Suprapubic skin (tissue), 4 donors: Measurements from ENCODE around the gene CDKN2B-AS1. TPM values are rescaled to one million over a fixed set of nuclear protein-coding genes. Genes with fewer than 3 reads are reported as not detected.

Experiments used
- DNase-seq, 2 donors: peaks; one replicate each; pipeline ENCODE4 v3.0.0-alpha.2; 2019; ENCODE audit warnings: low spot score in 2 of 2
- H3K27ac ChIP-seq: fragments of 200-600 bp; sonication (generic); one replicate; pipeline ENCODE4 v1.5.1; 2019
- H3K27me3 ChIP-seq: fragments of 200-600 bp; sonication (generic); one replicate; pipeline ENCODE4 v1.5.1; 2019
- H3K36me3 ChIP-seq: fragments of 200-600 bp; sonication (generic); one replicate; pipeline ENCODE4 v1.5.1; 2019
- H3K4me1 ChIP-seq: fragments of 200-600 bp; sonication (generic); one replicate; pipeline ENCODE4 v1.5.1; 2019
- H3K4me3 ChIP-seq: fragments of 200-600 bp; sonication (generic); one replicate; pipeline ENCODE4 v1.5.1; 2019; ENCODE audit warnings: mild to moderate bottlenecking
- H3K9me3 ChIP-seq: fragments of 200-600 bp; sonication (generic); one replicate; pipeline ENCODE4 v1.5.1; 2019
- EP300 ChIP-seq: sonication (generic); formaldehyde crosslinking; IDR thresholded peaks from one replicate; pipeline ENCODE4 v1.6.1; 2017; ENCODE audit warnings: antibody characterized with exemption
- POLR2A ChIP-seq, 2 donors: fragments of 450-650 bp; IDR thresholded peaks; one replicate each; pipeline ENCODE4 v1.6.1; 2017; ENCODE audit warnings: antibody characterized with exemption in 2 of 2, mild to moderate bottlenecking in 2 of 2, moderate library complexity in 2 of 2
- POLR2AphosphoS5 ChIP-seq, 3 donors: sonication (generic); formaldehyde crosslinking; IDR thresholded peaks; one replicate each; pipeline ENCODE4 v1.6.1; 2017; ENCODE audit warnings: antibody characterized with exemption in 3 of 3
- WGBS: methylation state at CpG from one replicate; pipeline ENCODE4 v1.1.5; 2018; 5-methylcytosine and 5-hydroxymethylcytosine counted together
- total RNA-seq, 4 donors: library from RNA; depleted of rRNA; stranded (reverse); fragments of >200 nt; gene quantifications; one replicate each; pipeline ENCODE4 v1.1.0, GENCODE V29; 2016
- TF ChIP-seq, protein P1 (sequence below), 2 donors: fragments of 200-600 bp in 1 of 2; fragments of 450-650 bp in 1 of 2; sonication (generic) in 1 of 2; IDR thresholded peaks; one replicate each; pipeline ENCODE4 v1.5.1; 2016 to 2019; ENCODE audit warnings: antibody characterized with exemption in 2 of 2, mild to moderate bottlenecking in 1 of 2, moderate library complexity in 1 of 2

Gene CDKN2B-AS1
- total RNA-seq, 4 donors from 2014 or later: 0.59 TPM; not detected in 3

DNA sequence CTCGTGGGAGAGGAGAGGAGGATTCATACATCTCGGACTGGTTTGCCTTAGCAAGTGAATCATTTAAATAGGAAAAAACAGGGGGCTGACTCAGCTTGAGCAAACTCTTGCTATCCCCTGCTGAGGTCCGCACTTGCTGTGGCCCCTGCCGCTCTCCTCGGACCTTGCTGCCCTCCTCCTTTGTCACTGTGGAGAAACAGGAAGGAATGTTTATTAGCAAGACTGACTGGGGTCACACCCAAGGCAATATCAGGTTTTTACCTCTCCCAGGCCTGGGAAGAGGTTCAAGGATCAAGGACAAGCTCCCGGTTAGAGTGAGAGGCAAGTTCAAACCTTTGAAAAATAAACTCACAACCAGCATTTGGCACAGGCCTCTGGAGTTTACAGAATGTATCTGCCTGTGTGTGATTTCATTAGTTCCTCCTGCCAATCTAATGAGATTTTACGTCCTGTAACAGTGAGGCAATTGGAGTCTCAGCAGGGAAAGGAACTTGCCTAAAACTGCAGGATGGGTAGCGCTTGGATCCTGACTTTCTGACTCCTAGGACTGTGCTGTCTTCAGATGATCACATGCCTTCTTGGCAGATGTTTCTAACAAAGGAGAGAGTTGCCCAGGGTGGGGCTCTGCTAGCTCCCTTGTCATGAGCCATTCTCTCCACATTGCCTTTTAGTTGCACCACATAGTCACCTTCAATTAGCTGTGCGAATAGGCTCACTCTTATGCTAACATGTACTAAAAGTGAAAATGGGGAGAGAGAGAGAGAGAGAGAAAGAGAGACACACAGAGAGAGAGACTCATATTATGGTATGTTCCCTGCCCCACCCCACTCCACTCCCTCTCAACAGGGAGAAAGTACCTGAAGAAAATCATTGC is 123.2 kb downstream of the CDKN2B-AS1 start:
- Histone ChIP-seq H3K9me3 (no peaks in the 10 kb centered on the region), H3K4me1 (peaks cover 21% of the 10 kb centered on the region), H3K27ac (peak overlapping the region; percentile 76), H3K27me3 (no peaks in the 10 kb centered on the region), H3K4me3 (no peak overlapping the region), H3K36me3 (no peaks in the 10 kb centered on the region)
- DNase-seq: peak in 1 of 2 donors; percentile 63
- 42% methylated on average over 9 of the region's 9 CpGs for WGBS
- TF ChIP-seq EP300 (no peak), POLR2A (IDR thresholded peaks at IDR 0.05) (no peak), POLR2AphosphoS5 (IDR thresholded peaks at IDR 0.05) (no peak)
- TF ChIP-seq, protein P1, sequence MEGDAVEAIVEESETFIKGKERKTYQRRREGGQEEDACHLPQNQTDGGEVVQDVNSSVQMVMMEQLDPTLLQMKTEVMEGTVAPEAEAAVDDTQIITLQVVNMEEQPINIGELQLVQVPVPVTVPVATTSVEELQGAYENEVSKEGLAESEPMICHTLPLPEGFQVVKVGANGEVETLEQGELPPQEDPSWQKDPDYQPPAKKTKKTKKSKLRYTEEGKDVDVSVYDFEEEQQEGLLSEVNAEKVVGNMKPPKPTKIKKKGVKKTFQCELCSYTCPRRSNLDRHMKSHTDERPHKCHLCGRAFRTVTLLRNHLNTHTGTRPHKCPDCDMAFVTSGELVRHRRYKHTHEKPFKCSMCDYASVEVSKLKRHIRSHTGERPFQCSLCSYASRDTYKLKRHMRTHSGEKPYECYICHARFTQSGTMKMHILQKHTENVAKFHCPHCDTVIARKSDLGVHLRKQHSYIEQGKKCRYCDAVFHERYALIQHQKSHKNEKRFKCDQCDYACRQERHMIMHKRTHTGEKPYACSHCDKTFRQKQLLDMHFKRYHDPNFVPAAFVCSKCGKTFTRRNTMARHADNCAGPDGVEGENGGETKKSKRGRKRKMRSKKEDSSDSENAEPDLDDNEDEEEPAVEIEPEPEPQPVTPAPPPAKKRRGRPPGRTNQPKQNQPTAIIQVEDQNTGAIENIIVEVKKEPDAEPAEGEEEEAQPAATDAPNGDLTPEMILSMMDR (IDR thresholded peaks at IDR 0.05): no peak

DNA sequence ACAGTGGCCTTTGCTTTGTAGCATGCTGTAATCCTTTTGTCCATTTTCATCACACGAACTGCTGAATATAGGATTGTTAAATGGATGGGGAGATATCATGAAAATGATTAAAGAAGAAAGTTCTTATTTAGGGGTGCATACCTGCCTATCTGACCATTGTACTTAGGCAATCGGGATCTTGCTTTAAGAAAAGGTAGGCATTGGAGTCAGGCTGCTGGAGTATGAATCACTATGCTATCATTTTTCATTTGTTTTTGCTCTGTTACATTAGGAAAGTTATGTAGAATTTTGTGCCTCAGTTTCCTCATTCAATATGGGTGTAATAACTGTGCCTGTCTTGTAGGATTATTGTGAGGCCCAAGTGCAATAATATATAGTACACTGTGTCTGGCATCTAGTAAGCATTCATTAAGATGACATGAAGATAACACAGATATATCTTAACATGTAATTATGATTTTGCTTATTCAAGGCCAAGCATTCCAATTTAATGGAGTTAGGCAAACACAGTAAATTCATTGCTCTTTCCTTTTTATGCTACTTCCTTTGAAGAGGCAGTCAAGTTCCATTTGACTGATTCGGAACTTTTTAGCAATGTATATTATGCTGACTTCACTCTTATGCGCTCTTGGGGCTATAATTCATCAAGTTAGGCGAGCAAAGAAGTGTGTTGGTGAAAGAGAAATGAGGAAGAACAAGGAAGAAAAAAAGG is 124.4 kb downstream of the CDKN2B-AS1 start:
- no peaks in the 10 kb centered on the region for H3K27me3 ChIP-seq
- peaks cover 21% of the 10 kb centered on the region for H3K4me1 ChIP-seq
- DNase-seq: no peak
- 73% methylated on average over 5 of the region's 5 CpGs for WGBS
- TF ChIP-seq POLR2AphosphoS5 (IDR thresholded peaks at IDR 0.05): no peak
- TF ChIP-seq, protein P1 (IDR thresholded peaks at IDR 0.05): no peak
- no peak for TF ChIP-seq EP300
- TF ChIP-seq POLR2A (IDR thresholded peaks at IDR 0.05): no peak
- no peak overlapping the region for H3K4me3 ChIP-seq
- H3K9me3 ChIP-seq: no peaks in the 10 kb centered on the region
- peak overlapping the region; percentile 76 for H3K27ac ChIP-seq
- H3K36me3 ChIP-seq: no peaks in the 10 kb centered on the region

DNA sequence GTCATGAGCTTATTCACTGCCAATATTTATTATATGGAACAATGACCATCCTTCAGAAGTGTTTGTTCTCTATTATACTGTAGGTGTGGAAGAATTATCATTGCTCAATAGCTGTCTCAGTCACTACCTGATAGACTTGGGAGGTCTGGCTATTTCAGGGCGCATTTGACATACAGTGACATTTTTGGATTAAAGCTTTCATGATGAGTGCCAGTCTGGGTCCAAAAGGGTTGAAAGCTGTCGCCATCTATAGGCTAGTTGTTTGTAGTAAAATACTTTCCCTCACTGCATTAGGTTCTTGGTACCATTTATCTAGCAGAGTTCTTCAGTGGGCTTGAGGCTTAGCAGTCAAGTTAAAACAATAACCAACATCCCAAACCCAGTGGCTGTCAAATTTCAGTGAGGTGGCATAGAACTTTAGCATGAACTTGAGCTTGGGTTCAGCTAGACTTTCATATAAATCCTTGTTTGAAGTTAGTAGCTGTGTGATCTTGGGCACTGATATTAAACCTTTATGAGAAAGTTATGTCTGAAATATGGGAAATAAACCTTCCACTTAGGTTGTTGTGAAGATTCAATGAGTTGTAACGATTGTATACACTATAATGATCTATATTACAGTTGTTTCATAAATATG is 125.0 kb downstream of the CDKN2B-AS1 start:
- peaks cover 21% of the 10 kb centered on the region for H3K4me1 ChIP-seq
- no peak for TF ChIP-seq EP300
- no peak for TF ChIP-seq POLR2A (IDR thresholded peaks at IDR 0.05)
- TF ChIP-seq, protein P1 (IDR thresholded peaks at IDR 0.05): no peak
- TF ChIP-seq POLR2AphosphoS5 (IDR thresholded peaks at IDR 0.05): no peak
- WGBS: 36% methylated on average over 3 of the region's 3 CpGs
- H3K27me3 ChIP-seq: no peaks in the 10 kb centered on the region
- H3K27ac ChIP-seq: no peak overlapping the region
- H3K36me3 ChIP-seq: no peaks in the 10 kb centered on the region
- no peak overlapping the region for H3K4me3 ChIP-seq
- DNase-seq: no peak
- no peaks in the 10 kb centered on the region for H3K9me3 ChIP-seq

DNA sequence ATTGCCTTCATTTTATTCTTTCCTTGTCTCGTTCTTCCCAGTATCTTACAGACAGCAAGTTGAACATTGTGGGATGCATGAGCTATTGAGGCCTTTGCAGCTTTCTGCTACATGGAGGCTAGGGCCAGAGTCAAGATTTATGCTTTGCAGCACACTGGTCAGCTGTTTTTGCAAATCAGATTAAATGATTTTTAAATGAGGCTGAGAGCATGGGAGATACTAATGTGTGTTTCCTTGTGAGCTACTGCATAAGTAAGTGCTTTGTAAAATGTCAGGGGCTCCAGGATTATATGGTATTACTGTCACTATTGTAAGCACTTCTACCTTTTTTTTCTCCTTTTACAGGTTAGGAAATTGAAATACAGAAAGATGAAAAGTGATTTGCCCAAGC is 125.6 kb downstream of the CDKN2B-AS1 start:
- H3K36me3 ChIP-seq: no peaks in the 10 kb centered on the region
- H3K4me1 ChIP-seq: peaks cover 21% of the 10 kb centered on the region
- no peak for DNase-seq
- no peaks in the 10 kb centered on the region for H3K27me3 ChIP-seq
- no peaks in the 10 kb centered on the region for H3K9me3 ChIP-seq
- TF ChIP-seq POLR2AphosphoS5 (IDR thresholded peaks at IDR 0.05) (no peak), POLR2A (IDR thresholded peaks at IDR 0.05) (no peak), EP300 (no peak)
- TF ChIP-seq, protein P1 (IDR thresholded peaks at IDR 0.05): no peak
- no peak overlapping the region for H3K27ac ChIP-seq
- 96% methylated on average over 1 of the region's 1 CpG for WGBS
- H3K4me3 ChIP-seq: no peak overlapping the region
